ENCODE data around the gene GLI3.

GRCh38 chr7:42134276-42134876 is 102.6 kb downstream of the GLI3 start:
- no peak for TF ChIP-seq CTCF (IDR thresholded peaks at IDR 0.05)
- TF ChIP-seq POLR2A (IDR thresholded peaks at IDR 0.05), result no peak
